HUES6 (cell line): Measurements from ENCODE around the gene GSE1.

Experiments used
- H3K27ac ChIP-seq: 2 replicates; pipeline ENCODE4 v1.7.0; 2013; ENCODE audit warnings: low read depth, mild to moderate bottlenecking, low read length, inconsistent platforms
- H3K27me3 ChIP-seq: 2 replicates; pipeline ENCODE4 v1.6.1; 2013; ENCODE audit warnings: low read length; ENCODE audit not compliant: control insufficient read depth, insufficient read depth
- H3K36me3 ChIP-seq: 2 replicates; pipeline ENCODE4 v1.6.1; 2013; ENCODE audit warnings: low read length; ENCODE audit not compliant: control insufficient read depth, insufficient read depth
- H3K4me1 ChIP-seq: 2 replicates; pipeline ENCODE4 v1.6.1; 2013; ENCODE audit warnings: low read length; ENCODE audit not compliant: control insufficient read depth, insufficient read depth
- H3K4me3 ChIP-seq: 2 replicates; pipeline ENCODE4 v1.5.1; 2013; ENCODE audit warnings: low read depth, low read length
- H3K9ac ChIP-seq: one replicate; pipeline ENCODE4 v1.6.1; 2013; ENCODE audit warnings: mild to moderate bottlenecking, low read length
- H3K9me3 ChIP-seq: 2 replicates; pipeline ENCODE4 v1.6.1; 2013; ENCODE audit warnings: low read depth, low read length; ENCODE audit not compliant: control insufficient read depth, insufficient read depth

The GSE1 gene

DNA sequence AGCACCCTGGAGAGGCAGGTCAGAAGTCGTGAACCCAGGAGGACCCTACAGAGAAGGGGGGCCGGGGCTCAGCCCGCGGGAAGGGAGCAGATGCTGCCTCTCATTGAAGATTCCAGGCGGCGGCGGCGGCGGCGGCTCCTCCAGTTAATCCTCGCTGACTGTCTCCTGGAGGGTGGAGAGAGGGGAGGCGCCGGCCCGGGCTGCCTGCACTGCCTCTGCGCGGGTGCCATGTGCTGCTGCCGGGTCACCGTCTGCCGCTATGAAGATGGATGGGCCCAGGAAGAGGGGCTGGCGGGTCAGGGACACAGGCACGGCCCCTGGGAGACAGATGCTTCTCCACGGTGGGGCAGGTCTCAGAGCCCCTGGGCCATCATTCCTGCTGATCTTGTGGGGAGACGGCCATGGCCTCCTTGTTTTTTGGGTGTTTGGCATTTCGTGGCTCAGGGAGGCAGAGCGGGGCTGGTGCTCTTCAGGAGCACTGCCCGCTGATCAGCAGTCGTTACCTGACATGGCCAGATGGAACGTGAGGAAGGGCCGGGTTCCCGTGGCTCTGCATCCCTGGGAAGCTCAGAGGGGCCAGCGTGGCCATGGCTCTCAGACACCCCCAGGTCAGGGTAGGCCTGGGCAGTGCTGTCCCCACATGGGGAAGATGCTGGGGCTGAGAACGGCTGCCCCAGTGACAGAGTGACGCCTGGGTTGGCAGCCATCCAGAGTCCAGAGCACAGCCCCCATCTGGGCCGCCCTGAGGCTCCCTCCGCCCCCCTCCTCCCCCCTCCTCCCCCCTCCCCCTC, 39.5 kb downstream of the GSE1 start:
- Histone ChIP-seq H3K36me3 (peaks cover 76% of the 10 kb centered on the region), H3K4me1 (peaks cover 3% of the 10 kb centered on the region; the same call in 1 of the 2 replicates), H3K27me3 (no peaks in the 10 kb centered on the region), H3K9ac (no peak overlapping the region), H3K27ac (no peak overlapping the region), H3K4me3 (no peak overlapping the region), H3K9me3 (peaks cover 2% of the 10 kb centered on the region; the same call in 1 of the 2 replicates)

GRCh38 chr16:85653290-85653891, 40.3 kb downstream of the GSE1 start:
- peaks cover 77% of the 10 kb centered on the region for H3K36me3 ChIP-seq
- H3K4me1 ChIP-seq, result peaks cover 3% of the 10 kb centered on the region; the same call in 1 of the 2 replicates
- H3K27ac ChIP-seq, result no peak overlapping the region
- no peak overlapping the region for H3K9ac ChIP-seq
- peaks cover 2% of the 10 kb centered on the region; the same call in 1 of the 2 replicates for H3K9me3 ChIP-seq
- no peak overlapping the region for H3K4me3 ChIP-seq
- H3K27me3 ChIP-seq, result no peaks in the 10 kb centered on the region

DNA sequence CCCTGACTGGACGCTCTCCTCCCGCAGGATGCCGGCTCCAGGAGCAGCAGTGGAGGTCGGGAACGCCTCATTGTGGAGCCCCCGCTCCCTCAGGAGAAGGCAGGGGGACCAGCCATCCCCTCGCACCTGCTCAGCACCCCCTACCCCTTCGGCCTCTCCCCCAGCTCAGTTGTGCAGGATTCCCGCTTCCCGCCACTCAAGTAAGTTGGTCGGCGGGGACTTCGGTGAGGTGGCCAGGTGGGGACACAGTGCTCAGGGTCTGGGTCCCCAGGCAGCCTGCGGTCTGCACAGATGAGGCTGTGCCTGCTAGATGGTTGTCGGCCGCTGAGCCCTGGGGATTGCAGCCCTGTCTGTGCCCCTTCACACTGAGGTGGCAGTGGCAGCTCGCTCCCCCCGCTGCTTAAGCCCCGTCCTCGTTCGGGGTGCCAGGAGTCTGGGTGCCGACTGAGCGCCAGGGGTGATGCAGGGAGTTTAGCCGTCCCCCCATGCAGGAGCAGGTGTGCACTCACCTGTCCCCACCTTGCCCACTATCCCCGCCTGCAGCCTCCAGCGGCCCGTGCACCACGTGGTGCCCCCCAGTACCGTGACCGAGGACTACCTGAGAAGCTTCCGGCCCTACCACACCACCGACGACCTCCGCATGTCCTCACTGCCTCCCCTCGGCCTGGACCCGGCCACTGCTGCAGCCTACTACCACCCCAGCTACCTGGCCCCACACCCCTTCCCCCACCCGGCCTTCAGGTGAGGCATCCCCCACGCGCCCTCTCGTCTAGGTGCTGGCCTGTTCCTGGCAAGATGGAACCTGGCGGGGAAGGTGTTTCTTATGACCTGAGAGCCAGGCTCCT, 41.4 kb downstream of the GSE1 start:
- Histone ChIP-seq H3K9ac (no peak overlapping the region), H3K9me3 (peaks cover 2% of the 10 kb centered on the region; the same call in 1 of the 2 replicates), H3K4me1 (0 out of 2 replicates have a peak, but pooled peaks cover 3% of the 10 kb centered on the region), H3K36me3 (peaks cover 78% of the 10 kb centered on the region), H3K4me3 (no peak overlapping the region), H3K27me3 (no peaks in the 10 kb centered on the region), H3K27ac (no peak overlapping the region)

DNA sequence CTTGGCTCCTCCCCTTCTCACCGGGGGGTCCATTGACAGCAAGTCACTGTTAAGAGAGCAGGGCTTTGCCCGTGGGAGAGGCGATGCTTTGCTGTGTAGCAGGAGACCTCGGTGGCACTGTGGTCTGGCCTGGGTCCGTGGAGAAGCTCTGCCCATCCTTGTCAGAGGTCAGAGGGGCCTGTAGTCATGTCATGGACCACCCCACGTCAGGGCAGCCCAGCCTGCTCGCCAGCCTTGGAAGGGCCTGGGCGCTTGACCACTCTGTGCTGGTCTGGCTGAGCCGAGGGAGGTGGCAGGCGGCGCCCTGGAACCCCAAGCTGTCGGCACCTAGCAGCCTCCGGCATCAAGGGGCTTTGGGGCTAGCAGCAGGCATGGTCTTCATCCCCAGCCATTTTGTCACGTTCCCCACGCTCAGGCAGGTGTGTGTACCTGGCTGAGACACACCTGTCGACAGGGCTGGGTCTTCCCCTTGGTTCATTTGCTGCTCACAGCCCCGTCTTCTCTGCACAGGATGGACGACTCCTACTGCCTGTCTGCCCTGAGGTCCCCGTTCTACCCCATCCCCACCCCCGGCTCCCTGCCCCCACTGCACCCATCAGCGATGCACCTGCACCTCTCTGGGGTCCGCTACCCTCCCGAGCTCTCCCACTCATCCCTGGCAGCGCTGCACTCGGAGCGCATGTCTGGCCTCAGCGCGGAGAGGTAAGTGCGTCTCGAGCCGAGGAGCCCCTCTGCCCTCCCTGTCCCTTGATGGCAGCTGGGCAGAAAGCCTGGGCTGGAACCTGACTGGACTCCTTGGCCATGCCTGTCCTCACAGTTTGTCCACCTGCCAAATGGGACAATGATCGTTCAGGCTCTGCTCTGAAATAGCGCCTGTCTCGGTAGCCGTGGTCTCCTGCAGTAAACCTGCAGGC, 42.4 kb downstream of the GSE1 start:
- H3K4me3 ChIP-seq, result no peak overlapping the region
- H3K36me3 ChIP-seq, result peaks cover 76% of the 10 kb centered on the region
- no peaks in the 10 kb centered on the region for H3K4me1 ChIP-seq
- H3K27me3 ChIP-seq, result no peaks in the 10 kb centered on the region
- H3K9me3 ChIP-seq, result peaks cover 2% of the 10 kb centered on the region; the same call in 1 of the 2 replicates
- H3K9ac ChIP-seq, result no peak overlapping the region
- no peak overlapping the region for H3K27ac ChIP-seq

DNA sequence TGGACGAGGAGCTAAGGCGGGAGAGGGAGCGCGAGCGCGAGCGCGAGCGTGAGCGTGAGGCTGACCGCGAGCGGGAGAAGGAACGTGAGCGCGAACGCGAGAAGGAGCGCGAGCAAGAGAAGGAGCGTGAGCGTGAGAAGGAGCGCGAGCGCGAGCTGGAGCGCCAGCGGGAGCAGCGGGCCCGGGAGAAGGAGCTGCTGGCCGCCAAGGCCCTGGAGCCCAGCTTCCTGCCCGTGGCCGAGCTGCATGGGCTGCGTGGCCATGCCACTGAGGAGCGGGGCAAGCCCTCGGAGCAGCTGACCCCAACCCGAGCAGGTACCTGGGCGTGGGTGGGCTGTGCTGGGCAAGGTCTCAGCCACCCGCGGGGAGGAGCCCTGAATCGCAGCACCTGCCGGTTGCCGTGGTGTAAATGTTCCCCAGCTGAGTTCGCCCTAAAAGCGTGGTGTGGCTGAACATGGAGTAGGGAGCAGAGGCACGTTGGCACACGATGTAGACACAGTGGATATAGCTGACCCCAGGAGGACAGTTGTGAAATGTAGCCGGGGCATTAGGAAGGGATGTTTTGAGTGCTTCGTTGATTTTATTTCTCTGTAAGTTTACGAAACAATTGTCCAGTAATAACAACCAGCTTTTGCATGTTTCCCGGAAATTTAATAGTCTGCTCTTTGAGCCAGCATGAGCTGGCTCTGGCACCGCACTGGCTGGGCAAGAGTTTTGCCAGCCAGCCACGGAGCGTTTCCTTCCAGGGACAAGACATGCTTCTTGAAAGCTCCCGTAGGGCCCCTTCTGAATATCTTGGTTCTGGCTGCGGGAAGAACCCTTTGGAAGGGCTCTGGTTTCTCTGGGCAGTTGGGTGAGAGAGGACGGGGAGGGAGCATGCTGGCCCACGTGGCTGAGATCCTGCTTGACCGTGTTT, 43.5 kb downstream of the GSE1 start:
- Histone ChIP-seq H3K4me3 (no peak overlapping the region), H3K4me1 (no peaks in the 10 kb centered on the region), H3K9ac (no peak overlapping the region), H3K36me3 (peaks cover 82% of the 10 kb centered on the region), H3K9me3 (peaks cover 2% of the 10 kb centered on the region; the same call in 1 of the 2 replicates), H3K27ac (no peak overlapping the region), H3K27me3 (no peaks in the 10 kb centered on the region)

- H3K4me3 ChIP-seq, result no peak overlapping the region
- peaks cover 85% of the 10 kb centered on the region for H3K36me3 ChIP-seq
- H3K27me3 ChIP-seq, result no peaks in the 10 kb centered on the region
- no peak overlapping the region for H3K9ac ChIP-seq
- H3K9me3 ChIP-seq, result peaks cover 2% of the 10 kb centered on the region; the same call in 1 of the 2 replicates
- no peak overlapping the region for H3K27ac ChIP-seq
- no peaks in the 10 kb centered on the region for H3K4me1 ChIP-seq
Observed at GRCh38 chr16:85657267-85657650, 44.1 kb downstream of the GSE1 start.

DNA sequence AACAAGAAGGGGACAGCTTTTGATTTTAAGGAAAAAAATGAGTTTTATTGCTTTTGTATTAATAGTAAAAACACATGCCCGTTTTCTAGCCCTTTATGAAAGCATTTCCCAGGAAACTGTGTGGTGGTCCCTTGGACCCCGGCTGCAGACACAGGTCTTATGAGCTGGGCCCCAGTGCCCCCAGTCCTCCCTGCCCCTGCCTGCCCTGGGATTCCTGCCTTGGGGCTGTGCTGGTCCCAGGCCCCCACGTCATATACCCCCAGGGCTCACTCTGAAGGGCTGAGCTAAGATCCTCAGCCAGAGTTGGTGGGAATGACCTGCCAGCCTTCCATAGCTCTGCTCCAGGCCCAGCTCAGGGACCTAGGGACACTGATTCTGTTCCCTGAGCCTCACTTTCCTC, 44.9 kb downstream of the GSE1 start:
- Histone ChIP-seq H3K27ac (no peak overlapping the region), H3K9me3 (peaks cover 2% of the 10 kb centered on the region; the same call in 1 of the 2 replicates), H3K27me3 (no peaks in the 10 kb centered on the region), H3K36me3 (peaks cover 93% of the 10 kb centered on the region), H3K9ac (no peak overlapping the region), H3K4me1 (no peaks in the 10 kb centered on the region), H3K4me3 (no peak overlapping the region)

GRCh38 chr16:85658504-85659326, 45.6 kb downstream of the GSE1 start:
- Histone ChIP-seq H3K4me3 (no peak overlapping the region), H3K27ac (no peak overlapping the region), H3K27me3 (no peaks in the 10 kb centered on the region), H3K4me1 (no peaks in the 10 kb centered on the region), H3K36me3 (peaks cover 94% of the 10 kb centered on the region), H3K9ac (no peak overlapping the region), H3K9me3 (no peaks in the 10 kb centered on the region)

GRCh38 chr16:85659336-85659735, 46.2 kb downstream of the GSE1 start:
- Histone ChIP-seq H3K9ac (no peak overlapping the region), H3K27me3 (no peaks in the 10 kb centered on the region), H3K4me3 (no peak overlapping the region), H3K36me3 (peaks cover 94% of the 10 kb centered on the region), H3K27ac (no peak overlapping the region), H3K9me3 (no peaks in the 10 kb centered on the region), H3K4me1 (no peaks in the 10 kb centered on the region)
